ENCODE results near the gene MAP3K4. TPM values are rescaled to one million over a fixed set of nuclear protein-coding genes. Genes with fewer than 3 reads are reported as not detected.

MAP3K4 gene
- total RNA-seq, 1 experiment from 2014 or later = 17.5 TPM

DNA sequence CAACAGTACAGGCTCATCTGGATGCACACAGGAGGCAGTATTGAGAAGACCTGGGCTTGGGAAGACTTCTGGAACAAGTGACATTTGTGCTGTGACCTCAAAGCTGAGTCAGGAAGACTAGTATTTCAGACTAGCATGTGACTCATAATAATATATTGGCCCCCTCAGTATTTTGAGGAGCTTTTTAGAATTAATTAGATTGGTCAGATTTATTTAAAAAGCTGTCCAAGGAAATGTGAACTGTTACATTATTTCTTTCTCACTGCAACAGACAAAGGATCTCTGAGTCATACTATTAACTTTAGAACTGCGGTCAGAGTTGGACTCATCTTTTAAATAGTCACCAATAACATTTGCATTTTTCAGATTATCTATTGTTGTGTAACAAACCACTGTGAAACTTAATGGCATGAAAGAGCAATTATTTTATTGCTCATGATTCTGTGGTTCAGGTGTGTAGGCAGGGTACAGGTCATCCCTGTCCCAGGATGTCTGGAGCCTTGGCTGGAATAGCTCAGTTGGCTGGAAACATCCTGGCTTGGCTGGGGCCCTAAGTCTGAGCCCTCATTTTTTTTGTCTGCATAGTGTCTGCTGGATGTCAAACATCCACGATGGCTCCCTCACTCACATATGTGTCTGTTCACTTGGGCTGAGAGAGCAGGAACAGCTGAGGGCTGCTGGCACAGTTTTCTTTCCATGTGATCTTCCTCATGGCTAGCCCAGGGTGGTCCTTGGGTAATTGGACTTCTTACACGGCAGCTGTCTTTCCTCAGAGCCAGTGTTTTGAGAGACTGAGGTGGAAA lies 46.9 kb downstream of the MAP3K4 start:
- peak; percentile 91 for DNase-seq (ENCODE audit: low read depth)

DNA sequence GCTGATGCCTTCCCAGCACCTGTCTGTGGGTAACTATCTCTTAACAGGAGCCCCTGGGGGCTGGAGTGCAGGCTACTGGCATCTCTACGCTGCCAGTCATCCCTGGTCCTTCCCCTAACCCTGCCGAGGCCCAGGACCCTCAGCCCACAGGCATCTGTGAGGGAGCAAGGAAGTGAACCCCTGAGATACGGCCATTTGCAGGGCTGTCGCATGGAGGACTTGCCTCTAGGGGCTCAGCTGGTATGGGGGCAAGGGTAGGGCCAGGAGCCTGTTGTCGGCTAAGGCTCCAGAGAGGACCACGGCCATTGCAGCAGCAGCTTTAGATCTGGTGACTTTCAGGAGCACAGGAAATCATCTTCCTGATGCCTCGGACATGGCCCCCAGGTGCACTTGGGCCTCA lies 49.7 kb downstream of the MAP3K4 start:
- DNase-seq (ENCODE audit: low read depth) = no peak

GRCh38 chr6:161044335-161044734 lies 52.8 kb downstream of the MAP3K4 start:
- DNase-seq (ENCODE audit: low read depth) = no peak

DNA sequence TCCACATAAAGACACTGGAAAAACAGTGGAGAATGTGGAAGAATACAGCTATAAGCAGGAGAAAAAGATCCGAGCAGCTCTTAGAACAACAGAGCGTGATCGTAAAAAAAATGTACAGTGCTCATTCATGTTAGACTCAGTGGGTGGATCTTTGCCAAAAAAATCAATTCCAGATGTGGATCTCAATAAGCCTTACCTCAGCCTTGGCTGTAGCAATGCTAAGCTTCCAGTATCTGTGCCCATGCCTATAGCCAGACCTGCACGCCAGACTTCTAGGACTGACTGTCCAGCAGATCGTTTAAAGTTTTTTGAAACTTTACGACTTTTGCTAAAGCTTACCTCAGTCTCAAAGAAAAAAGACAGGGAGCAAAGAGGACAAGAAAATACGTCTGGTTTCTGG lies 57.1 kb downstream of the MAP3K4 start:
- DNase-seq (ENCODE audit: low read depth) = peak; percentile 18

- no peak for DNase-seq (ENCODE audit: low read depth)
Observed at GRCh38 chr6:161050134-161050765, 58.7 kb downstream of the MAP3K4 start.

GRCh38 chr6:161053103-161053502 lies 61.5 kb downstream of the MAP3K4 start:
- DNase-seq (ENCODE audit: low read depth) = no peak

GRCh38 chr6:161054876-161055275 lies 63.3 kb downstream of the MAP3K4 start:
- no peak for DNase-seq (ENCODE audit: low read depth)

- DNase-seq (ENCODE audit: low read depth) = no peak
Observed at GRCh38 chr6:161056451-161056850, 64.9 kb downstream of the MAP3K4 start.

GRCh38 chr6:161057103-161058091 lies 65.8 kb downstream of the MAP3K4 start:
- DNase-seq (ENCODE audit: low read depth) = no peak

DNA sequence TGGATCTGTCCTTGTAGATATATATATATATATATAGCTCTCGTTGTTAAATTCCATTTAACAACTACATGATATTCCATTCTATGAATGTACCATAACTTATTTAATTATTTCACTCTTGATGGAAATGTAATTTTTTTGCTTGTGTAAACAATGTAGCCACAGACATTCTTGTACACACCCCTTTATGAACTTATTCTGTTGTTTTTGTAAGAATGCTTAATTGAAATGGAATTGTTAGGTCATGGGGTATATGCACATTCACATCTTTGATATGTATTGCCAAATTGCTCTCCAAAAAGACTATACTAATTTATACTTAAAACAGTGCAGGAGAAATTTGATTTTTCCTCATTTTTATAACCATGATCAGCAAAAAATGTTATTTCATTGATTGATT lies 67.2 kb downstream of the MAP3K4 start:
- DNase-seq (ENCODE audit: low read depth) = no peak

- DNase-seq (ENCODE audit: low read depth) = no peak
Observed at GRCh38 chr6:161061576-161061975, 70.0 kb downstream of the MAP3K4 start.

DNA sequence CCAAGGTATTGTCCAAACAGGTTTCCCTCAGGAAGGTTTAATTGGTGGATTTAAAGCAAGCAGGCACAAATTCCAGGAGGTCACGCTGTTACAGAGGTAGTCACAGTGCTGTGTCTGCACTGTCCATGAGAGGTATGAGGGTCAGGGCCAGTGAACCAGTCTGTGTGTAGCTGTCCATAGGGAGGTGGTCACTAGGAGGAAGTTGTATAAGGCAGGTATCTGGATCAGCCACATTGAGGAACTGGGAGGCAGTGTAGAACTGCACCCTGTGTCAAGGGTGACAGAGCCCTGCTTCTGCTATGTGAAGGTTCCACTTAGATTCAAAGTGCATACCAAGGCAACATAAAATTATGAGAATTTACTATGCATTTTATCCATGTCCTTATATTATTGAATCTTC lies 73.3 kb downstream of the MAP3K4 start:
- no peak for DNase-seq (ENCODE audit: low read depth)

GRCh38 chr6:161066511-161066910 lies 74.9 kb downstream of the MAP3K4 start:
- DNase-seq (ENCODE audit: low read depth) = no peak

- no peak for DNase-seq (ENCODE audit: low read depth)
Observed at GRCh38 chr6:161067749-161068148, 76.2 kb downstream of the MAP3K4 start.

DNA sequence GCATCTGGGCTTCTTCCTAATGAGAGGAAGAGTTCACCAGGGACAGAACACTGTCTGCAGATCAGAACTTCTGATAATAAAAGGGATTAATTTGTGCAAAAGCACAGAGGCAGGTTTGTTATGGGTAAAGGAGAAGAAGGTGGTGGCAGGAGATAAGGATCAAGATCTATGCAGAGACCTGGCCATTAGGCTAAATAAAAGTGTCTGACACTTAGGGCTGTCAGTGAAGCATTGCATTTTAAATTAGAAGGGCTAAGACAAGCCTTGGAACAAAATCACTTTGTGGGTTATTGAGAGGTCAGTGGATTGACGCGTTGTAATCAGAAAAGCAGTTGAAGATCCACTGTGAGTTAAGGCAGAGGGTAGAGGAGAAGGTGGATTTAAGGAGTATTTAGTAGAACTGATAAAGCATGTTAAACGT lies 76.8 kb downstream of the MAP3K4 start:
- DNase-seq (ENCODE audit: low read depth) = no peak

DNA sequence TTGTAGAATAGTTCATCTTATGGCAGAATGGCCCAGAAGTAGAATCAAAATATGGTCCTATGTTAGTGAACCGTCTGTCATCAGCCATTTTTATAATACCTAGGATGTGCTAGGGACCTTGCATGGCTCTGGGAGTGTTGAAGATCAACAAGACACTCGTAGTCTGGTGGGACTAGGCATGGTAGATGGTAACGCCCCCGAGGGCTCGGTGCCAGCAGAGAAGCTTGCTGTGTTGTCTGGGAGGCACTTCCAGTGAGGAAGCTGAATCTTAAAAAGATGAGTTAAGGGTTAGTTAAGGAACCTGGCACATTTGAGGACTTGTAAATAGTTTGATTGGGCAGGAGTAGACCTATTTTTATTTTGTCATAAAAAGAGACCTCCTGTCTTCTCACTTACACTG lies 82.4 kb downstream of the MAP3K4 start:
- no peak for DNase-seq (ENCODE audit: low read depth)

- no peak for DNase-seq (ENCODE audit: low read depth)
Observed at GRCh38 chr6:161074496-161075121, 83.0 kb downstream of the MAP3K4 start.

DNA sequence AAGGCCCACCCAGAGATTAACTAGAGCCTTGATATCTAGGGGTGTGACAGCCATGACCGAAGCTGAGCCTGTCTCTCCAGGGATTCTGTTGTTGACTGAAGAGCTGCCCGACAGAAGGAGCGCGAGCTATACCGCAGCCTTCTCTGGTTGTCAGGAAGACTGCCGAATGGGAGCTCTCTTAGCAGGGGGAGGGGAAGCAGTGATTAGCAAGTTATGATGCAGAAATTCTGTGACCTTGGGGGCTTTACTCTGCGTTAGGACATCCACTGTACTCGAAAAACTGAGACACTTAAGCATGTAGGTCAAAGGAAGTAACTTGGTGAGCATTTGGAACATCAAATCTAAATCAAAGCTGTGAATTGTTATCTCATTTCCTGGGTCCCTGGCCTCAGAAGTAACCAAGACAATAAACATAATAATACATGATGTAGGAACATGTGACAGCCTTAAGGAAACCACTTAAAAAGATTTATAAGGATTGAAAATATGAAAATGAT lies 84.7 kb downstream of the MAP3K4 start:
- DNase-seq (ENCODE audit: low read depth) = no peak

GRCh38 chr6:161079566-161080262 lies 88.1 kb downstream of the MAP3K4 start:
- peak; percentile 77 for DNase-seq (ENCODE audit: low read depth)

- DNase-seq (ENCODE audit: low read depth) = no peak
Observed at GRCh38 chr6:161080263-161080970, 88.8 kb downstream of the MAP3K4 start.

Data from RPMI7951 (cell line).